ENCODE data around the gene SGIP1. TPM values are rescaled to one million over a fixed set of nuclear protein-coding genes. Genes with fewer than 3 reads are reported as not detected.

SGIP1 gene
- total and polyA plus RNA-seq, 2 of the 8 experiments (the other 6 are each of a cell fraction or from before 2014, with no cell fraction given), result 1.4 to 2.1 TPM

GRCh38 chr1:66571789-66572188 lies 37.8 kb downstream of the SGIP1 start:
- no peak overlapping the region for H4K8ac ChIP-seq (ENCODE audit: extremely low read depth, insufficient read depth, low read length)
- 88% methylated on average over 1 of the region's 1 CpG; no CpG with 5 or more reads in 1 of the 2 experiments for WGBS, 2 experiments (ENCODE audit: extremely low coverage in 1 of 2, insufficient coverage in 1 of 2, insufficient read length in 1 of 2, insufficient replicate concordance in 2 of 2, low coverage in 1 of 2, low lambda C conversion rate in 2 of 2, missing lambda C conversion rate in 1 of 2)
- no peak overlapping the region for H3K4ac ChIP-seq (replicated peaks; ENCODE audit: insufficient read length, low read depth, low read length)
- no peak overlapping the region for H2BK120ac ChIP-seq (replicated peaks; ENCODE audit: low read depth, low read length)
- H3K27me3 ChIP-seq (replicated peaks in 1 of 4; ENCODE audit: control insufficient read depth in 3 of 4, extremely low read depth in 1 of 4, insufficient read depth in 3 of 4, low read length in 3 of 4), result no peaks in the 10 kb centered on the region
- H3K9ac ChIP-seq (replicated peaks in 1 of 4; ENCODE audit: extremely low read depth in 1 of 4, low read depth in 3 of 4, low read length in 3 of 4), result no peak overlapping the region
- no peak overlapping the region for H3K23ac ChIP-seq (ENCODE audit: insufficient read length)
- DNase-seq (ENCODE audit: low read depth in 1 of 2, low spot score in 2 of 2), result no peak
- H3K4me3 ChIP-seq (ENCODE audit: extremely low read depth in 1 of 4, insufficient read depth in 2 of 4, low read depth in 3 of 4, low read length in 4 of 4), result no peak overlapping the region
- no peaks in the 10 kb centered on the region for H3K79me2 ChIP-seq (ENCODE audit: control insufficient read depth in 1 of 2, insufficient read depth in 2 of 2, low read length in 2 of 2)
- H3K4me1 ChIP-seq (replicated peaks in 1 of 4; ENCODE audit: control insufficient read depth in 3 of 4, insufficient read depth in 4 of 4, low read length in 3 of 4), result peaks cover 0 to 3% (median 1%) of the 10 kb centered on the region in 4 experiments; a peak in 1 of 7 replicates
- no peak overlapping the region for H3K18ac ChIP-seq (ENCODE audit: extremely low read depth, low read length)
- no peaks in the 10 kb centered on the region for H3K9me3 ChIP-seq (ENCODE audit: insufficient read depth in 2 of 2, low read depth in 1 of 2, low read length in 1 of 2)
- H4K20me1 ChIP-seq (replicated peaks in 1 of 2; ENCODE audit: control insufficient read depth in 1 of 2, insufficient read depth in 2 of 2, low read length in 2 of 2), result no peaks in the 10 kb centered on the region
- no peak overlapping the region for H4K5ac ChIP-seq (ENCODE audit: insufficient read length, low read depth, low read length)
- TF ChIP-seq CEBPB (IDR thresholded peaks at IDR 0.05; ENCODE audit: low read depth, low read length) (no peak), SUZ12 (IDR thresholded peaks at IDR 0.05; ENCODE audit: low read length) (no peak)
- no peak overlapping the region for H2BK12ac ChIP-seq (ENCODE audit: low read depth, low read length)
- H2BK5ac ChIP-seq (ENCODE audit: low read depth, low read length), result no peak overlapping the region
- no peak overlapping the region for H3K4me2 ChIP-seq (ENCODE audit: insufficient read depth in 1 of 2, low read depth in 2 of 2, low read length in 2 of 2)
- no peaks in the 10 kb centered on the region for H3K79me1 ChIP-seq (ENCODE audit: low read depth, low read length)
- H2BK20ac ChIP-seq (ENCODE audit: low read length), result no peak overlapping the region
- no peak overlapping the region for H2AK5ac ChIP-seq (ENCODE audit: low read depth, low read length)
- no peaks in the 10 kb centered on the region for H3K23me2 ChIP-seq (ENCODE audit: low read depth, low read length)
- no peak overlapping the region for H4K91ac ChIP-seq (replicated peaks; ENCODE audit: insufficient read length, low read length)
- no peak overlapping the region for H3K14ac ChIP-seq (ENCODE audit: insufficient read length)
- no peak for FAIRE-seq
- POLR2A ChIA-PET (ENCODE audit: partially characterized antibody), result no interaction called here
- CTCF ChIA-PET (ENCODE audit: partially characterized antibody), result interaction anchor here (0.6 kb wide), 1 partner anchor 891 kb away, joined by 3 read pairs; no protein-coding TSS in a partner anchor
- H2BK15ac ChIP-seq (ENCODE audit: low read length), result no peak overlapping the region
- no peaks in the 10 kb centered on the region for H3K36me3 ChIP-seq (ENCODE audit: control insufficient read depth in 2 of 4, insufficient read depth in 4 of 4, low read length in 3 of 4)
- H2AFZ ChIP-seq (ENCODE audit: low read length), result no peak overlapping the region
- H3K56ac ChIP-seq (replicated peaks; ENCODE audit: insufficient read length, low read depth, low read length), result no peak overlapping the region
- H3K27ac ChIP-seq (ENCODE audit: low read depth, low read length), result no peak overlapping the region
